HG02798 (cell line): Measurements from ENCODE around the gene LIMK2.
A peak's percentile ranks its signal among the peaks of the same experiment; 100 is the strongest.
"Not testable (repeated sequence)": the region's sequence is repeated elsewhere in the genome, so short reads cannot be mapped to it uniquely, and the experiment has no call there.

Experiments used
- ATAC-seq: cut with Tn5 transposase; IDR thresholded peaks from one replicate; pipeline ENCODE4 v1.9.1; 2021; ENCODE audit warnings: mild to moderate bottlenecking; ENCODE audit not compliant: unreplicated experiment, poor library complexity

LIMK2 gene

GRCh38 chr22:31211862-31212730 lies at the start of gene LIMK2:
Gene LIMK2, plus strand, starts transcription at chr22:31212298. Its CDS starts 111 bp downstream, at chr22:31212409.
- ATAC-seq: peak; percentile 93

- ATAC-seq: no peak
Measured at GRCh38 chr22:31170971-31171370, 41.1 kb upstream of the LIMK2 start.

GRCh38 chr22:31171734-31172133 lies 40.4 kb upstream of the LIMK2 start:
- not testable (repeated sequence) for ATAC-seq

GRCh38 chr22:31173386-31174145 lies 38.5 kb upstream of the LIMK2 start:
- no peak for ATAC-seq

GRCh38 chr22:31176923-31177322 lies 35.2 kb upstream of the LIMK2 start:
- no peak for ATAC-seq

GRCh38 chr22:31177420-31178162 lies 34.5 kb upstream of the LIMK2 start:
- no peak for ATAC-seq

- ATAC-seq: no peak
Measured at GRCh38 chr22:31178859-31179258, 33.2 kb upstream of the LIMK2 start.

- no peak for ATAC-seq
Measured at GRCh38 chr22:31179345-31179744, 32.8 kb upstream of the LIMK2 start.

GRCh38 chr22:31184015-31184414 lies 28.1 kb upstream of the LIMK2 start:
- no peak for ATAC-seq

GRCh38 chr22:31185056-31185455 lies 27.0 kb upstream of the LIMK2 start:
- no peak for ATAC-seq

- no peak for ATAC-seq
Measured at GRCh38 chr22:31187627-31188026, 24.5 kb upstream of the LIMK2 start.

GRCh38 chr22:31192513-31192912 lies 19.6 kb upstream of the LIMK2 start:
- no peak for ATAC-seq

GRCh38 chr22:31193092-31193491 lies 19.0 kb upstream of the LIMK2 start:
- no peak for ATAC-seq

GRCh38 chr22:31194681-31195080 lies 17.4 kb upstream of the LIMK2 start:
- ATAC-seq: not testable (repeated sequence)

- ATAC-seq: no peak
Measured at GRCh38 chr22:31199187-31199586, 12.9 kb upstream of the LIMK2 start.

GRCh38 chr22:31204352-31204984 lies 7.6 kb upstream of the LIMK2 start:
- ATAC-seq: not testable (repeated sequence)

GRCh38 chr22:31205059-31205458 lies 7.0 kb upstream of the LIMK2 start:
- ATAC-seq: not testable (repeated sequence)

GRCh38 chr22:31206460-31206859 lies 5.6 kb upstream of the LIMK2 start:
- not testable (repeated sequence) for ATAC-seq

GRCh38 chr22:31206896-31207687 lies 5.0 kb upstream of the LIMK2 start:
- no peak for ATAC-seq
